Kidney (tissue), 14 donors: ENCODE data around the gene PARP15. TPM values are rescaled to one million over a fixed set of nuclear protein-coding genes. Genes with fewer than 3 reads are reported as not detected.

ENCODE experiments used
- DNase-seq, 5 donors: peaks; one replicate each; pipeline ENCODE4 v3.0.0-alpha.2; 2013 to 2020
- FAIRE-seq: peaks from 2 replicates; lab custom pipeline; 2012; peaks lifted over from hg19 to GRCh38; lab: Jason Lieb, UNC
- H3K27ac ChIP-seq, 2 donors: one replicate each; pipeline ENCODE4 v1.7.0; 2013; ENCODE audit warnings: low read depth in 2 of 2, low read length in 2 of 2, inconsistent platforms in 1 of 2
- H3K27me3 ChIP-seq: one replicate; pipeline ENCODE4 v1.7.1; 2013; ENCODE audit warnings: low read length, inconsistent platforms; ENCODE audit not compliant: control insufficient read depth, insufficient read depth
- H3K36me3 ChIP-seq, 3 donors: one replicate each; pipeline versions ENCODE4 v1.7.0 to v1.7.1; 2013; ENCODE audit warnings: low read length in 3 of 3, control low read depth in 1 of 3, inconsistent platforms in 1 of 3; ENCODE audit not compliant: insufficient read depth in 3 of 3, control insufficient read depth in 2 of 3
- H3K4me1 ChIP-seq, 3 donors: one replicate each; pipeline versions ENCODE4 v1.7.0 to v1.7.1; 2013; ENCODE audit warnings: low read length in 3 of 3, inconsistent platforms in 1 of 3, low read depth in 1 of 3; ENCODE audit not compliant: control insufficient read depth in 2 of 3, insufficient read depth in 2 of 3
- H3K4me3 ChIP-seq, 3 donors: one replicate each; pipeline versions ENCODE4 v1.7.0 to v1.8.1; 2013; ENCODE audit warnings: low read length in 3 of 3, control low read depth in 1 of 3, inconsistent platforms in 1 of 3
- H3K9ac ChIP-seq, 3 donors: one replicate each; pipeline versions ENCODE4 v1.7.0 to v1.7.1; 2013; ENCODE audit warnings: low read length in 3 of 3, control low read depth in 1 of 3, inconsistent platforms in 1 of 3
- H3K9me3 ChIP-seq, 3 donors: one replicate each; pipeline versions ENCODE4 v1.7.0 to v1.7.1; 2013; ENCODE audit warnings: low read length in 3 of 3, control low read depth in 1 of 3, inconsistent platforms in 1 of 3; ENCODE audit not compliant: control insufficient read depth in 2 of 3, insufficient read depth in 1 of 3
- intact Hi-C: fragments of 100-400 bp; cut with DNase I; formaldehyde crosslinking; loops from one replicate; pipeline ENCODE4 v1.11.1; 2022
- polyA plus RNA-seq: library from polyadenylated mRNA; stranded (reverse); fragments of 350-450 nt; fragmentation: Illumina TruSeq; extraction: RNeasy Lipid Tissue Mini Kit (QIAGEN cat#74804); gene quantifications from one replicate; pipeline ENCODE4 v1.2.3, GENCODE V29; 2014; ENCODE audit warnings: low read depth, low replicate concordance; ENCODE audit not compliant: insufficient read depth
- total RNA-seq: library from RNA; stranded (reverse); fragmentation: NEBNext Ultra II Directional; extraction: Animal tissue kit (Norgen Biotek cat#: 25700); gene quantifications from one replicate; pipeline ENCODE4 v1.2.1, GENCODE V29; 2021
- TF ChIP-seq, protein P1 (sequence below): IDR thresholded peaks from 3 replicates; pipeline ENCODE4 v1.5.1; 2012; ENCODE audit warnings: mild to moderate bottlenecking, moderate library complexity, borderline replicate concordance; ENCODE audit not compliant: insufficient read depth; ENCODE audit errors: extremely low read depth
- donor health status: control.
- donor health status: control.
- donor health status: control.
- donor health status: control.
- donor health status: control.
- donor health status: DM: yes; HTN: yes; CAD: no.
- donor health status: Normal renal cell carcinoma (clear cell type).

PARP15 gene
- total and polyA plus RNA-seq, 2 donors from 2014 or later = 4.9 TPM; not detected in 1

GRCh38 chr3:122568755-122569154 lies 8.7 kb upstream of the PARP15 start:
- FAIRE-seq (no peak), DNase-seq (no peak)
- Histone ChIP-seq H3K27ac (no peak overlapping the region), H3K36me3 (peaks cover 0 to 20% (median 6%) of the 10 kb centered on the region in 3 donors), H3K27me3 (no peaks in the 10 kb centered on the region), H3K9me3 (no peaks in the 10 kb centered on the region), H3K9ac (no peak overlapping the region), H3K4me3 (no peak overlapping the region), H3K4me1 (peaks cover 0 to 3% (median 0%) of the 10 kb centered on the region in 3 donors)
- intact Hi-C loops = no loop called here
- TF ChIP-seq, protein P1, sequence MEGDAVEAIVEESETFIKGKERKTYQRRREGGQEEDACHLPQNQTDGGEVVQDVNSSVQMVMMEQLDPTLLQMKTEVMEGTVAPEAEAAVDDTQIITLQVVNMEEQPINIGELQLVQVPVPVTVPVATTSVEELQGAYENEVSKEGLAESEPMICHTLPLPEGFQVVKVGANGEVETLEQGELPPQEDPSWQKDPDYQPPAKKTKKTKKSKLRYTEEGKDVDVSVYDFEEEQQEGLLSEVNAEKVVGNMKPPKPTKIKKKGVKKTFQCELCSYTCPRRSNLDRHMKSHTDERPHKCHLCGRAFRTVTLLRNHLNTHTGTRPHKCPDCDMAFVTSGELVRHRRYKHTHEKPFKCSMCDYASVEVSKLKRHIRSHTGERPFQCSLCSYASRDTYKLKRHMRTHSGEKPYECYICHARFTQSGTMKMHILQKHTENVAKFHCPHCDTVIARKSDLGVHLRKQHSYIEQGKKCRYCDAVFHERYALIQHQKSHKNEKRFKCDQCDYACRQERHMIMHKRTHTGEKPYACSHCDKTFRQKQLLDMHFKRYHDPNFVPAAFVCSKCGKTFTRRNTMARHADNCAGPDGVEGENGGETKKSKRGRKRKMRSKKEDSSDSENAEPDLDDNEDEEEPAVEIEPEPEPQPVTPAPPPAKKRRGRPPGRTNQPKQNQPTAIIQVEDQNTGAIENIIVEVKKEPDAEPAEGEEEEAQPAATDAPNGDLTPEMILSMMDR = no peak

DNA sequence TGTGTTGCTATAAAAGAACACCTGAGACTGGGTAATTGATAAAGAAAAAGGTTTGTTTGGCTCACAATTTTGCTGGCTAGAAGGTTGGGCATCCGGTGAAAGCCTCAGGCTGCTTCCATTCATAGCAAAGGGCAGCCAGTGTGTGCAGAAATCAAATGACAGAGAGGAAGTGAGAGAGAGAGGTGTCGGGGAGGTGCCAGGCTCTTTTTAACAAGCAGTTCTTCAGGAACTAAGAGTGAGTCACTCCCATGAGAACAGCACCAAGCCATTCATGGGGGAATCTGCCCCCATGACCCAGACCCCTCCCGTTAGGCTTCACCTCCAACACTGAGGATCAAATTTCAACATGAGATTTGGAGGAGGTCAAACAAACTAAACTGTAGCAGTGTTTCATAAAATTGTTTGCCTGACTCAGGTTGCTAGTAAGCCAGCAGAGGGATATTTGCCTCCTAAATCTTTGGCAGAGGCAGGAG lies 4.5 kb upstream of the PARP15 start:
- Histone ChIP-seq H3K4me1 (no peaks in the 10 kb centered on the region), H3K27me3 (no peaks in the 10 kb centered on the region), H3K36me3 (peaks cover 0 to 12% (median 0%) of the 10 kb centered on the region in 3 donors), H3K9me3 (no peaks in the 10 kb centered on the region), H3K4me3 (no peak overlapping the region), H3K9ac (no peak overlapping the region), H3K27ac (no peak overlapping the region)
- TF ChIP-seq, protein P1 = no peak
- intact Hi-C loops = no loop called here
- no peak for DNase-seq
- FAIRE-seq = no peak

- Histone ChIP-seq H3K27ac (no peak overlapping the region), H3K4me1 (no peaks in the 10 kb centered on the region), H3K27me3 (no peaks in the 10 kb centered on the region), H3K36me3 (peaks cover 0 to 3% (median 0%) of the 10 kb centered on the region in 3 donors), H3K9ac (no peak overlapping the region), H3K4me3 (no peak overlapping the region), H3K9me3 (no peaks in the 10 kb centered on the region)
- no peak for FAIRE-seq
- TF ChIP-seq, protein P1 = no peak
- no peak for DNase-seq
- intact Hi-C loops = no loop called here
Measured at GRCh38 chr3:122576174-122576940, 1.1 kb upstream of the PARP15 start.
